Measurements from ENCODE around the gene IRS1.
"Not testable (repeated sequence)": the region's sequence is repeated elsewhere in the genome, so short reads cannot be mapped to it uniquely, and the experiment has no call there.

The IRS1 gene, protein sequence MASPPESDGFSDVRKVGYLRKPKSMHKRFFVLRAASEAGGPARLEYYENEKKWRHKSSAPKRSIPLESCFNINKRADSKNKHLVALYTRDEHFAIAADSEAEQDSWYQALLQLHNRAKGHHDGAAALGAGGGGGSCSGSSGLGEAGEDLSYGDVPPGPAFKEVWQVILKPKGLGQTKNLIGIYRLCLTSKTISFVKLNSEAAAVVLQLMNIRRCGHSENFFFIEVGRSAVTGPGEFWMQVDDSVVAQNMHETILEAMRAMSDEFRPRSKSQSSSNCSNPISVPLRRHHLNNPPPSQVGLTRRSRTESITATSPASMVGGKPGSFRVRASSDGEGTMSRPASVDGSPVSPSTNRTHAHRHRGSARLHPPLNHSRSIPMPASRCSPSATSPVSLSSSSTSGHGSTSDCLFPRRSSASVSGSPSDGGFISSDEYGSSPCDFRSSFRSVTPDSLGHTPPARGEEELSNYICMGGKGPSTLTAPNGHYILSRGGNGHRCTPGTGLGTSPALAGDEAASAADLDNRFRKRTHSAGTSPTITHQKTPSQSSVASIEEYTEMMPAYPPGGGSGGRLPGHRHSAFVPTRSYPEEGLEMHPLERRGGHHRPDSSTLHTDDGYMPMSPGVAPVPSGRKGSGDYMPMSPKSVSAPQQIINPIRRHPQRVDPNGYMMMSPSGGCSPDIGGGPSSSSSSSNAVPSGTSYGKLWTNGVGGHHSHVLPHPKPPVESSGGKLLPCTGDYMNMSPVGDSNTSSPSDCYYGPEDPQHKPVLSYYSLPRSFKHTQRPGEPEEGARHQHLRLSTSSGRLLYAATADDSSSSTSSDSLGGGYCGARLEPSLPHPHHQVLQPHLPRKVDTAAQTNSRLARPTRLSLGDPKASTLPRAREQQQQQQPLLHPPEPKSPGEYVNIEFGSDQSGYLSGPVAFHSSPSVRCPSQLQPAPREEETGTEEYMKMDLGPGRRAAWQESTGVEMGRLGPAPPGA (N-terminal part only)

DNA sequence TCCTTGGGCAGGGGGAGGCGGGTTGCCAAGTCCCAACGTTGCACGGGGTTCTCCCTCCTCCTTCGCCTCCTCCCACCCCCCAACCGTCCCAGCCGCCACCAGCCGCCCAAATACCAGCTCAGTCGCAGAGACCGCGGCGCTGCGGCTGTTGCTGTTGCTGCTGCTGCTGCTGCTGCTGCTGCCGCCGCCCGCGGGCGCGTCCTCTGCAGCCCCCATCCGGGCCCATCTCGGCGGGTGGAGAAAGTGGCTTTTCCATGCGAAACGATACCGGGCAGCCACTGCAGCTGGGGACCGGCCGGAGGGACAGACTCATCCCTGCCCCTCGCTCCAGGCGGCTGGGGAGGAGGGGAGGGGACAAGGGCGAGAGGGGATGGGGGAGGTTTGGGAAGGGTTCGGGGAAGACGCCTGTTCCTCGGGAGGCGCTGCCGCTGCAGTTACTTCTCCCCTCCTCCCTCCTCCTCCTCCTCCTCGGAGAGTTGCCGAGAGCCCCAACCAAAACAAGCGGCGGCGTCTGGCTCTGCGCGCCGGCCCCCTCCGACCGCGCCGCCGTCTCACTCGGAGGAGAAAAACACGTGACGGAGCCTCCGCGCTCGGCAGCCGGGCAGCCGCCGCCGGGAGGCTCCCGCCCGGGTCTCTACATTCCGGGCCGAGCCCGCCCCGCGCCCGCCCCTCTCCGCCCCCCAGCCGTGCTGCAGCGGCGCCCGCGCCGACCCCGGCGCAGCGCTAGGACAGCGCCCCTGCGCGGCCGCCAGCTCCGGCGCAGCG is at the start of gene IRS1:
TSS of gene IRS1 (minus strand) at position 610 of the 765 bp plus-strand sequence. CDS start 1,082 bp downstream, outside the sequence.
- DNase-seq: no peak

DNA sequence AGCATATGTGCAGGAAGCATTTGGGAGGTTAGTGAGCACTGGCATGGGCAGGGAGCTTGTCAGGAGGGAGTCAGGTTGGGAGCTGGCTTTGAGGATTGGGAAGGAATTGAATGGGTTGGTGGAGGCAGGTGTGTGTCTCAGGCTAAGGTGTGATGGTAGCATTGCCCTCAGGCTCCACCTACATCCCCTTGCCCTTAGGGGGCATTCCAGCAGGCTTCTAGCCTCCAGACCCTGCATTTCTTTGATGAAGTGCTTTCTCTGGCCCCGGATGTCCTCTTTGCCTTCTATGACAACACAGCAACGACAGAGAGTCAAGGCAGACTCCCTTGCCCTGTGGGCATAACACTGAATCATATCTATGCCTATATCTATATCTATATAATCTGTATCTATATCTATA is 49.7 kb upstream of the IRS1 start:
- DNase-seq: no peak

- DNase-seq: no peak
These were observed 47.9 kb upstream of the IRS1 start for GRCh38 chr2:226847511-226847910.

GRCh38 chr2:226847090-226847489 is 47.5 kb upstream of the IRS1 start:
- DNase-seq: no peak

- DNase-seq: no peak
These were observed 45.9 kb upstream of the IRS1 start for GRCh38 chr2:226845386-226846116.

GRCh38 chr2:226843001-226843400 is 43.4 kb upstream of the IRS1 start:
- not testable (repeated sequence) for DNase-seq

DNA sequence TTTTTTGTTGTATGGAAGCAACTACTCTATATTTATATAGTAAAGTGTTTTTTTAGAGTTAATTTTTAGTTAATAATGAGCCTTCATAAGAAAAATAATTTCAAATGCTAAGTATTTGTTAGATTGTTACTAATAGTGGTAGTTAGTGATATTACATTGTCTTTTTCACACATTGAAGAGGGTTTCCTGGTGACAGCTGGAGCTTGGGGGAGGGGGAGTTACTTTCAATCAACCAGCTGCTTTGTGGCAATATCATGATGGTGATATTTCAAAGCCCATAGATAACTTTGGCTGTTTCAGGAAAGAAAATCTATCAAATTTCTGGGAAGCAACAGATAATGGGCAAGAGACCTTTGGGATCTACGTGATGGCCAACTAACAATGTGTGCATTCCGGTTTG is 40.3 kb upstream of the IRS1 start:
- peak; percentile 32 for DNase-seq

GRCh38 chr2:226839161-226839560 is 39.5 kb upstream of the IRS1 start:
- DNase-seq: no peak

GRCh38 chr2:226838722-226839121 is 39.1 kb upstream of the IRS1 start:
- no peak for DNase-seq

GRCh38 chr2:226837787-226838603 is 38.4 kb upstream of the IRS1 start:
- no peak for DNase-seq

- DNase-seq: no peak
These were observed 37.7 kb upstream of the IRS1 start for GRCh38 chr2:226837334-226837733.

GRCh38 chr2:226836548-226836885 is 36.9 kb upstream of the IRS1 start:
- no peak for DNase-seq

DNA sequence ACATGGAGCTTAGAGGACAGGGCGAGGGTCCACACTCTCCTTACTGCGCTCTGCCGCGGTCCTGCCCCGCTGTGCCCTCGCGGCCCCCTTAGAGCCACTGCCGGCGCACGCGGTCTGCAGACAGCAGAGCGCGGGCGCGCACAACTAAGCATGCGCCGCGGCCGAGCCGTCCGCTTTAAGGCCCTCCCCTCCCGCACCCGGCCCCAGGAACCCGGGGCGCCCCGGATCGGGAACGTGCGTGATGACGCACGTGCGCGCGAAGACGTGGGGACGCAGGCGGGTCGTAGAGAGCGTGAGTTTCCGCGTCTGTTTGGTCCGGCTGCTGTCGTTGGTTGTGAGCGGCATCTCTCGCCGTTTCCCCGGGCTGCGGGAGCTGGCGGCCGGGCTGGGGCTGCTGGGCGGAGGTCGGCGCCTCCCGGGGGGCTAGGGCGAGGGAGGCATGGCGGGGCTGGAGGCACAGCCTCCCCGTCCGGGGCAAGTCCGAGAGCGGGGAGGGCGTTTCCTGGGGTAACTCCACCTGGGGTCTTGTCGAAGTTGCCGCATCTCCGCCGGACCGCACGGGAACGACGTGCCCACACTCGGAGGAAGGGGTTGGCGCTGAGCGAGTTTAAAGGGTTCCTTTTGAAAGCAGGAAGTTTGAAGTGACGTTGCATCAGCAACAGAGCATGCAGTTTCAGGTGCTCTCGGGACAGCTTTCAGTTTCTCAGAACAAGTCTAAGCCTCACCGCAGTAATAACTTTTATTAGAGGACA is 36.4 kb upstream of the IRS1 start, which contains the start of gene RHBDD1:
TSS of gene RHBDD1 (plus strand) at position 259 of the 752 bp plus-strand sequence. CDS start 28,640 bp downstream, outside the sequence.
- peak; percentile 37 for DNase-seq

GRCh38 chr2:226835420-226835795 is 35.8 kb upstream of the IRS1 start:
- DNase-seq: no peak

DNA sequence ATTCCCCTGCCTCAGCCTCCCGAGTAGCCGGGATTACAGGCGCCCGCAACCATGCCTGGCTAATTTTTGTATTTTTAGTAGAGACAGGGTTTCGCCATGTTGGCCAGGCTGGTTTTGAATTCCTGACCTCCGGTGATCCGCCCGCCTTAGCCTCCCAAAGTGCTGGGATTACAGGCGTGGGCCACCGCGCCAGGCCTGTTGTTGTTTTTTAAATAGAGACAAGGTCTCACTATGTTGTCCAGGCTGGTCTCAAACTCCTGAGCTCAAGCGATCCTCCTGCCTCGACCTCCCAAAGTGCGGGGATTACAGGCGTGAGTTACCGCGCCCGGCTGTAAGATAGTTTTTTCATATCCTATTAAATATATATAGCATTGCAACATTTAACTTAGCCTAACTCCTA is 35.3 kb upstream of the IRS1 start:
- DNase-seq: not testable (repeated sequence)

- DNase-seq: no peak
These were observed 32.4 kb upstream of the IRS1 start for GRCh38 chr2:226832061-226832460.

- no peak for DNase-seq
These were observed 31.6 kb upstream of the IRS1 start for GRCh38 chr2:226831266-226831665.

- no peak for DNase-seq
These were observed 30.4 kb upstream of the IRS1 start for GRCh38 chr2:226829721-226830631.

GRCh38 chr2:226828191-226828590 is 28.6 kb upstream of the IRS1 start:
- DNase-seq: no peak
